H1 (cell line): Measurements from ENCODE around the gene SPTBN4. TPM values are rescaled to one million over a fixed set of nuclear protein-coding genes. Genes with fewer than 3 reads are reported as not detected.

ENCODE experiments used
- CTCF ChIA-PET: fragments of 300-600 bp; sonication (Branson Sonifier 250); formaldehyde crosslinking; loops from one replicate; lab custom pipeline; 2021; ENCODE audit not compliant: partially characterized antibody; lab: Charles Lee
- POLR2A ChIA-PET: fragments of 300-600 bp; sonication (Branson Sonifier 250); formaldehyde crosslinking; loops from one replicate; lab custom pipeline; 2021; ENCODE audit warnings: inconsistent platforms; ENCODE audit not compliant: partially characterized antibody; lab: Charles Lee
- DNase-seq, 2 experiments: peaks; one replicate each; pipeline versions ENCODE4 v3.0.0 to v3.0.0-alpha.2; 2010 to 2022; ENCODE audit warnings: low spot score in 2 of 2, low read depth in 1 of 2, mixed read lengths in 1 of 2
- FAIRE-seq: peaks from 2 replicates; lab custom pipeline; 2011; peaks lifted over from hg19 to GRCh38; lab: Jason Lieb, UNC
- H2AFZ ChIP-seq: 2 replicates; pipeline ENCODE4 v1.8.1; 2012; ENCODE audit warnings: low read length, inconsistent platforms
- H2AK5ac ChIP-seq: 2 replicates; pipeline ENCODE4 v1.6.1; 2013; ENCODE audit warnings: low read depth, low read length
- H2BK120ac ChIP-seq: replicated peaks from 2 replicates; pipeline ENCODE3; 2013; ENCODE audit warnings: low read depth, low read length, inconsistent platforms
- H2BK12ac ChIP-seq: 2 replicates; pipeline ENCODE4 v1.6.1; 2013; ENCODE audit warnings: low read depth, low read length
- H2BK15ac ChIP-seq: 2 replicates; pipeline ENCODE4 v1.6.1; 2013; ENCODE audit warnings: low read length
- H2BK20ac ChIP-seq: 2 replicates; pipeline ENCODE4 v1.6.1; 2013; ENCODE audit warnings: low read length
- H2BK5ac ChIP-seq: 2 replicates; pipeline ENCODE4 v1.6.1; 2013; ENCODE audit warnings: low read depth, low read length
- H3K14ac ChIP-seq: 2 replicates; pipeline ENCODE4 v1.6.1; 2013; ENCODE audit warnings: inconsistent platforms; ENCODE audit not compliant: insufficient read length
- H3K18ac ChIP-seq: 2 replicates; pipeline ENCODE4 v1.6.1; 2013; ENCODE audit warnings: low read length; ENCODE audit errors: extremely low read depth
- H3K23ac ChIP-seq: 2 replicates; pipeline ENCODE4 v1.6.1; 2013; ENCODE audit warnings: inconsistent platforms; ENCODE audit not compliant: insufficient read length
- H3K23me2 ChIP-seq: 2 replicates; pipeline ENCODE4 v1.6.1; 2013; ENCODE audit warnings: low read depth, low read length
- H3K27ac ChIP-seq: 2 replicates; pipeline ENCODE4 v1.6.1; 2011; ENCODE audit warnings: low read depth, low read length, inconsistent platforms
- H3K27me3 ChIP-seq, 4 experiments: replicated peaks in 1 of 4; 1 replicate in 1 of 4; 2 replicates in 3 of 4; pipeline versions ENCODE4 v1.6.1 to v1.8.1; 2011 to 2013; ENCODE audit warnings: low read length in 3 of 4, mild to moderate bottlenecking in 3 of 4, inconsistent platforms in 2 of 4, mixed read lengths in 2 of 4, moderate library complexity in 1 of 4; ENCODE audit not compliant: control insufficient read depth in 3 of 4, insufficient read depth in 3 of 4; ENCODE audit errors: extremely low read depth in 1 of 4
- H3K36me3 ChIP-seq, 4 experiments: 2 replicates each; pipeline versions ENCODE4 v1.6.1 to v1.8.1; 2011 to 2013; ENCODE audit warnings: mild to moderate bottlenecking in 4 of 4, low read length in 3 of 4, moderate library complexity in 2 of 4, control low read depth in 1 of 4, inconsistent platforms in 1 of 4; ENCODE audit not compliant: insufficient read depth in 4 of 4, control insufficient read depth in 2 of 4
- H3K4ac ChIP-seq: replicated peaks from 2 replicates; pipeline ENCODE3; 2013; ENCODE audit warnings: low read length, low read depth, mixed read lengths, inconsistent platforms; ENCODE audit not compliant: insufficient read length
- H3K4me1 ChIP-seq, 4 experiments: replicated peaks in 1 of 4; 1 replicate in 1 of 4; 2 replicates in 3 of 4; pipeline versions ENCODE4 v1.6.1 to v1.8.1; 2011 to 2013; ENCODE audit warnings: low read length in 3 of 4, inconsistent platforms in 2 of 4, mixed read lengths in 1 of 4; ENCODE audit not compliant: insufficient read depth in 4 of 4, control insufficient read depth in 3 of 4
- H3K4me2 ChIP-seq, 2 experiments: 2 replicates each; pipeline versions ENCODE4 v1.6.1 to v1.8.1; 2011 to 2013; ENCODE audit warnings: low read depth in 2 of 2, low read length in 2 of 2, control low read depth in 1 of 2, inconsistent platforms in 1 of 2, mild to moderate bottlenecking in 1 of 2; ENCODE audit not compliant: insufficient read depth in 1 of 2
- H3K4me3 ChIP-seq, 4 experiments: fragments of 200-600, 300-600 bp in 1 of 4; sonication (generic), shearing (Covaris generic), sonication (Bioruptor Twin) in 1 of 4; 2 replicates each; pipeline versions ENCODE4 v1.5.1 to v1.8.1; 2011 to 2016; ENCODE audit warnings: low read length in 4 of 4, low read depth in 3 of 4, control low read depth in 2 of 4, inconsistent platforms in 2 of 4, mild to moderate bottlenecking in 2 of 4, mixed read lengths in 1 of 4, moderate library complexity in 1 of 4; ENCODE audit not compliant: insufficient read depth in 2 of 4; ENCODE audit errors: extremely low read depth in 1 of 4
- H3K56ac ChIP-seq: replicated peaks from 2 replicates; pipeline ENCODE3; 2013; ENCODE audit warnings: low read depth, mild to moderate bottlenecking, mixed read lengths, low read length, inconsistent platforms; ENCODE audit not compliant: insufficient read length
- H3K79me1 ChIP-seq: 2 replicates; pipeline ENCODE4 v1.6.1; 2013; ENCODE audit warnings: low read depth, low read length, control low read depth
- H3K79me2 ChIP-seq, 2 experiments: 2 replicates each; pipeline versions ENCODE4 v1.6.1 to v1.8.1; 2012 to 2013; ENCODE audit warnings: low read length in 2 of 2, mild to moderate bottlenecking in 2 of 2, inconsistent platforms in 1 of 2; ENCODE audit not compliant: insufficient read depth in 2 of 2, control insufficient read depth in 1 of 2
- H3K9ac ChIP-seq, 4 experiments: replicated peaks in 1 of 4; 1 replicate in 1 of 4; 2 replicates in 3 of 4; pipeline versions ENCODE4 v1.6.1 to v1.8.1; 2011 to 2013; ENCODE audit warnings: low read depth in 3 of 4, low read length in 3 of 4, control low read depth in 2 of 4, mild to moderate bottlenecking in 2 of 4, moderate library complexity in 2 of 4, inconsistent platforms in 1 of 4; ENCODE audit errors: extremely low read depth in 1 of 4
- H3K9me3 ChIP-seq, 2 experiments: 2 replicates each; pipeline versions ENCODE4 v1.6.1 to v1.8.1; 2012 to 2013; ENCODE audit warnings: mild to moderate bottlenecking in 2 of 2, moderate library complexity in 2 of 2, control low read depth in 1 of 2, inconsistent platforms in 1 of 2, low read depth in 1 of 2, low read length in 1 of 2, mixed read lengths in 1 of 2; ENCODE audit not compliant: insufficient read depth in 2 of 2
- H4K20me1 ChIP-seq, 2 experiments: replicated peaks in 1 of 2; 2 replicates each; pipeline versions ENCODE3 to v1.8.1; 2011 to 2013; ENCODE audit warnings: inconsistent platforms in 2 of 2, low read length in 2 of 2, mild to moderate bottlenecking in 1 of 2; ENCODE audit not compliant: insufficient read depth in 2 of 2, control insufficient read depth in 1 of 2
- H4K5ac ChIP-seq: 2 replicates; pipeline ENCODE4 v1.6.1; 2013; ENCODE audit warnings: low read length, low read depth, mixed read lengths, inconsistent platforms; ENCODE audit not compliant: insufficient read length
- H4K8ac ChIP-seq: 2 replicates; pipeline ENCODE4 v1.8.0; 2013; ENCODE audit warnings: mild to moderate bottlenecking, moderate library complexity, low read length, inconsistent platforms; ENCODE audit not compliant: insufficient read depth; ENCODE audit errors: extremely low read depth
- H4K91ac ChIP-seq: replicated peaks from 2 replicates; pipeline ENCODE3; 2013; ENCODE audit warnings: low read length, mixed read lengths, inconsistent platforms; ENCODE audit not compliant: insufficient read length
- BRCA1 ChIP-seq: IDR thresholded peaks from 2 replicates; pipeline ENCODE4 v1.6.1; 2012; ENCODE audit warnings: low read depth, low read length, improper control_type of control experiment
- CREB1 ChIP-seq: IDR thresholded peaks from 2 replicates; pipeline ENCODE4 v1.6.1; 2012; ENCODE audit warnings: inconsistent platforms
- FOSL1 ChIP-seq: IDR thresholded peaks from 2 replicates; pipeline ENCODE4 v1.6.1; 2011; ENCODE audit warnings: mild to moderate bottlenecking, low read depth, low read length, moderate library complexity; ENCODE audit not compliant: insufficient read depth
- GABPA ChIP-seq: IDR thresholded peaks from 2 replicates; pipeline ENCODE4 v1.6.1; 2011; ENCODE audit warnings: mild to moderate bottlenecking, low read length, moderate library complexity, borderline replicate concordance; ENCODE audit not compliant: insufficient read depth
- KDM4A ChIP-seq: IDR thresholded peaks from one replicate; pipeline ENCODE4 v1.7.1; 2012; ENCODE audit warnings: low read depth, mild to moderate bottlenecking, moderate library complexity, low read length, inconsistent platforms; ENCODE audit not compliant: severe bottlenecking
- POLR2A ChIP-seq, 2 experiments: IDR thresholded peaks; 1 replicate in 1 of 2; 2 replicates in 1 of 2; pipeline ENCODE4 v1.6.1; 2011; ENCODE audit warnings: low read depth in 2 of 2, low read length in 2 of 2, mild to moderate bottlenecking in 2 of 2; ENCODE audit errors: control extremely low read depth in 1 of 2
- SIRT6 ChIP-seq: IDR thresholded peaks from one replicate; pipeline ENCODE4 v1.7.1; 2012; ENCODE audit warnings: low read length, inconsistent platforms
- SRF ChIP-seq: IDR thresholded peaks from 2 replicates; pipeline ENCODE4 v1.6.1; 2011; ENCODE audit warnings: mild to moderate bottlenecking, low read depth, low read length, moderate library complexity
- ZNF274 ChIP-seq: IDR thresholded peaks from 2 replicates; pipeline ENCODE4 v1.7.0; 2012; ENCODE audit warnings: low read length, borderline replicate concordance; ENCODE audit errors: extremely low read depth
- WGBS, 2 experiments: shearing (Covaris generic) in 1 of 2; methylation state at CpG; one replicate each; pipeline versions ENCODE4 v1.1.6 to v1.1.7; 2013 to 2015; ENCODE audit warnings: low lambda C conversion rate in 2 of 2, mixed read lengths in 2 of 2, inconsistent platforms in 1 of 2, low coverage in 1 of 2, missing lambda C conversion rate in 1 of 2; ENCODE audit not compliant: insufficient replicate concordance in 2 of 2, insufficient coverage in 1 of 2, insufficient read length in 1 of 2; ENCODE audit errors: extremely low coverage in 1 of 2, missing lambda C conversion rate in 1 of 2; 5-methylcytosine and 5-hydroxymethylcytosine counted together
- polyA plus RNA-seq, 7 experiments: library from polyadenylated mRNA; depleted of rRNA in 3 of 7; stranded (reverse) in 5 of 7; unstranded in 2 of 7; fragments of >200 nt in 5 of 7; fragments of 200-250 nt in 2 of 7; gene quantifications; 1 replicate in 5 of 7; 2 replicates in 1 of 7; 4 replicates in 1 of 7; pipeline versions ENCODE4 v1.2.1 to v1.2.3, GENCODE V29; 2011 to 2013; ENCODE audit warnings: missing spikeins in 2 of 7, mixed read lengths in 2 of 7
- total RNA-seq: library from RNA; stranded (reverse); fragmentation: NEBNext Ultra II Directional; extraction: Animal tissue kit (Norgen Biotek cat#: 25700); gene quantifications from 2 replicates; pipeline ENCODE4 v1.2.1, GENCODE V29; 2021
- TF ChIP-seq, protein P1 (sequence below): IDR thresholded peaks from 2 replicates; pipeline ENCODE4 v1.6.1; 2011; ENCODE audit warnings: low read length, improper control_type of control experiment

The SPTBN4 gene
- total and polyA plus RNA-seq, 2 of the 8 experiments (the other 6 are each of a cell fraction or from before 2014, with no cell fraction given): 1.9 to 3.0 TPM

DNA sequence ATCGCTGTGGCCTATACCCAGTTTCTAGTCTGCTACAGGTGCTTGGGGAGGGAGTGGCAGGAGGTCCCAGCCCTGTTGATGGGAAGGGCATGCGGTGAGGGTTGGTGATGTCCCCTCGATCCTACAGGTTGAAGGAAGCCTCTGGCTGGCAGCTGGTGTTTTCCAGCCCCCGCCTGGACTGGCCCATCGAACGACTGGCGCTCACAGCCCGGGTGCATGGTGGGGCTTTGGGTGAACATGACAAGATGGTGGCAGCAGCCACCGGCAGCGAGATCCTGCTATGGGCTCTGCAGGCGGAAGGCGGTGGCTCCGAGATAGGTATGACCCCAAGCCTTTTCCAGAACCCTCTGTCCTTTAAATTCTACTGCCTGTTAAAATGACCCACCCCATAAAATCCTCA, 113.8 kb downstream of the SPTBN4 start:
- FAIRE-seq (no peak), DNase-seq (no peak)

More for the DNA sequence above, 113.8 kb downstream of the SPTBN4 start:
- no peaks in the 10 kb centered on the region for H3K79me2 ChIP-seq
- H2BK12ac ChIP-seq: no peak overlapping the region
- no peak overlapping the region for H2BK5ac ChIP-seq
- no peak overlapping the region for H3K4me2 ChIP-seq
- H4K91ac ChIP-seq: no peak overlapping the region
- H3K23me2 ChIP-seq: peaks cover 11% of the 10 kb centered on the region; the same call in 1 of the 2 replicates
- POLR2A ChIA-PET: interaction anchor here (0.5 to 1.7 kb wide), 2 partner anchors 11 to 13 kb away, joined by 3 to 5 read pairs; no protein-coding TSS in a partner anchor
- H3K4ac ChIP-seq: no peak overlapping the region
- no peaks in the 10 kb centered on the region for H3K79me1 ChIP-seq
- H3K9ac ChIP-seq: no peak overlapping the region
- no peak overlapping the region for H3K27ac ChIP-seq
- H4K20me1 ChIP-seq: no peaks in the 10 kb centered on the region
- no peak overlapping the region for H4K5ac ChIP-seq
- no peak overlapping the region for H3K56ac ChIP-seq
- WGBS, 2 experiments: 92% methylated on average over 13 of the region's 13 CpGs; no CpG with 5 or more reads in 1 of the 2 experiments
- no peaks in the 10 kb centered on the region for H3K9me3 ChIP-seq
- H4K8ac ChIP-seq: no peak overlapping the region
- H3K14ac ChIP-seq: no peak overlapping the region
- no peak overlapping the region for H3K18ac ChIP-seq
- no peak overlapping the region for H3K4me3 ChIP-seq
- H3K36me3 ChIP-seq: peaks cover 2 to 32% (median 17%) of the 10 kb centered on the region in 4 experiments; a peak in 7 of 8 replicates
- no peak overlapping the region for H2BK15ac ChIP-seq
- no peak overlapping the region for H2BK120ac ChIP-seq
- H3K27me3 ChIP-seq: no peaks in the 10 kb centered on the region
- H3K23ac ChIP-seq: no peak overlapping the region
- no peak overlapping the region for H2BK20ac ChIP-seq
- TF ChIP-seq BRCA1: no peak
- TF ChIP-seq SIRT6: no peak
- TF ChIP-seq SRF: no peak
- no peak for TF ChIP-seq POLR2A (IDR thresholded peaks at IDR 0.05; ENCODE audit: control extremely low read depth in 1 of 2, low read depth in 2 of 2, low read length in 2 of 2)
- TF ChIP-seq GABPA: no peak
- no peak for TF ChIP-seq FOSL1
- no peak for TF ChIP-seq CREB1
- TF ChIP-seq, protein P1, sequence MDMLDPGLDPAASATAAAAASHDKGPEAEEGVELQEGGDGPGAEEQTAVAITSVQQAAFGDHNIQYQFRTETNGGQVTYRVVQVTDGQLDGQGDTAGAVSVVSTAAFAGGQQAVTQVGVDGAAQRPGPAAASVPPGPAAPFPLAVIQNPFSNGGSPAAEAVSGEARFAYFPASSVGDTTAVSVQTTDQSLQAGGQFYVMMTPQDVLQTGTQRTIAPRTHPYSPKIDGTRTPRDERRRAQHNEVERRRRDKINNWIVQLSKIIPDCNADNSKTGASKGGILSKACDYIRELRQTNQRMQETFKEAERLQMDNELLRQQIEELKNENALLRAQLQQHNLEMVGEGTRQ: no peak
- no peak for TF ChIP-seq KDM4A
- TF ChIP-seq ZNF274: no peak
- TF ChIP-seq, all 59 proteins: peak for 0
- Histone ChIP-seq H2AK5ac (no peak overlapping the region), H2AFZ (no peak overlapping the region), H3K4me1 (peaks cover 0 to 4% (median 2%) of the 10 kb centered on the region in 4 experiments; a peak in 4 of 7 replicates)
- CTCF ChIA-PET: interaction anchor here (0.7 to 3.1 kb wide), 3 partner anchors 54 to 242 kb away, joined by 3 to 12 read pairs (median 4); no protein-coding TSS in a partner anchor
